ENCODE data around the gene RPS6KA2.

DNA sequence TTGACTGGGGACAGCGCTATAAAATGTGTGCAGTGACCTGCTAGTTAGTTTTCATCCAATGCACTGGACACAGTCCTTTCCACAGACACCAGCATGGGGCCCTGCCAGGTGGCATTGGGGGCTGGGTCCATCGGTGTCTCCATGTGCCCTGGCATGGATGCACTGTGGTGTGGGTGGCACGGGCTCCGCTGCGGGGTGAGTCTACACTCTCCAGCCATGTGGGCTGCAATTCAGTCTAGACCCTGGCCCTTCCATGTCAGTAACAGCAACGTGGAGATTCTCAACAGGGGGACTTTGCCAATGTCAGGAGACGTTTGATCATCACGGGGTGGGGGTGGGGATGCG lies 140.5 kb downstream of the RPS6KA2 start:
- no peak for TF ChIP-seq BHLHE40 (IDR thresholded peaks at IDR 0.05; ENCODE audit: borderline replicate concordance)
- no peak for TF ChIP-seq FOXA1 (IDR thresholded peaks at IDR 0.05)
- TF ChIP-seq L3MBTL2 (conservative IDR thresholded peaks at IDR 0.05) = no peak
- TF ChIP-seq ARNT (IDR thresholded peaks at IDR 0.05) = no peak
- no peak for TF ChIP-seq SP1 (IDR thresholded peaks at IDR 0.05)
- TF ChIP-seq, protein P1, sequence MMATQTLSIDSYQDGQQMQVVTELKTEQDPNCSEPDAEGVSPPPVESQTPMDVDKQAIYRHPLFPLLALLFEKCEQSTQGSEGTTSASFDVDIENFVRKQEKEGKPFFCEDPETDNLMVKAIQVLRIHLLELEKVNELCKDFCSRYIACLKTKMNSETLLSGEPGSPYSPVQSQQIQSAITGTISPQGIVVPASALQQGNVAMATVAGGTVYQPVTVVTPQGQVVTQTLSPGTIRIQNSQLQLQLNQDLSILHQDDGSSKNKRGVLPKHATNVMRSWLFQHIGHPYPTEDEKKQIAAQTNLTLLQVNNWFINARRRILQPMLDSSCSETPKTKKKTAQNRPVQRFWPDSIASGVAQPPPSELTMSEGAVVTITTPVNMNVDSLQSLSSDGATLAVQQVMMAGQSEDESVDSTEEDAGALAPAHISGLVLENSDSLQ (IDR thresholded peaks at IDR 0.05) = no peak
- no peak for TF ChIP-seq ELF4 (IDR thresholded peaks at IDR 0.05)
- no peak for TF ChIP-seq TARDBP (IDR thresholded peaks at IDR 0.05)
- TF ChIP-seq FOXM1 (IDR thresholded peaks at IDR 0.05; ENCODE audit: borderline replicate concordance) = no peak
